Fibroblast of pulmonary artery (primary cell): ENCODE measurements around the gene PCDHGA6.
A peak's percentile ranks its signal among the peaks of the same experiment; 100 is the strongest.
"Not testable (repeated sequence)": the region's sequence is repeated elsewhere in the genome, so short reads cannot be mapped to it uniquely, and the experiment has no call there.

ENCODE experiments used
- DNase-seq: peaks from one replicate; pipeline ENCODE4 v3.0.0-alpha.2; 2010; ENCODE audit warnings: low read depth
- H3K4me3 ChIP-seq: replicated peaks from 2 replicates; pipeline ENCODE4 v1.5.1; 2011; ENCODE audit warnings: low read depth, mild to moderate bottlenecking, control low read depth, low read length, moderate library complexity
- TF ChIP-seq, protein P1 (sequence below): IDR thresholded peaks from 2 replicates; pipeline ENCODE4 v1.5.1; 2011; ENCODE audit warnings: mild to moderate bottlenecking, control low read depth, low read length, inconsistent platforms; ENCODE audit errors: missing control alignments

Gene PCDHGA6

DNA sequence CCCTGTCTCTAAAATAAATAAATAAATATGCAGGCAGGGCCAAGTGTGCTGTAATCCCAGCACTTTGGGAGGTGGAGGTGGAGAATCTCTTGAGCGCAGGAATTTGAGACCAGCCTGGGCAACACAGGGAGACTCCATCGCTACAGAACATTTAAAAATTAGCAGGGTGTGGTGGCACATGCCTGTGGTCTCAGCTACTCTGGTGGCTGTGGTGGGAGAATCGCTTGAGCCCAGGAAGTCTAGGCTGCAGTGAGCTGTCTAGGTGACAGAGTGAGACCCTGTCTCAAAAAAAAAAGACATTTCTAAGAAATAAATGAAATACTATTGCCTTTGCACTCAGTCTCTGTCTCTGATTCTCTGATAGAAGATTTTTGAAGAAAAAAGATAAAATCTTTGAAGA is 37.9 kb downstream of the PCDHGA6 start:
- DNase-seq, result no peak
- TF ChIP-seq, protein P1, sequence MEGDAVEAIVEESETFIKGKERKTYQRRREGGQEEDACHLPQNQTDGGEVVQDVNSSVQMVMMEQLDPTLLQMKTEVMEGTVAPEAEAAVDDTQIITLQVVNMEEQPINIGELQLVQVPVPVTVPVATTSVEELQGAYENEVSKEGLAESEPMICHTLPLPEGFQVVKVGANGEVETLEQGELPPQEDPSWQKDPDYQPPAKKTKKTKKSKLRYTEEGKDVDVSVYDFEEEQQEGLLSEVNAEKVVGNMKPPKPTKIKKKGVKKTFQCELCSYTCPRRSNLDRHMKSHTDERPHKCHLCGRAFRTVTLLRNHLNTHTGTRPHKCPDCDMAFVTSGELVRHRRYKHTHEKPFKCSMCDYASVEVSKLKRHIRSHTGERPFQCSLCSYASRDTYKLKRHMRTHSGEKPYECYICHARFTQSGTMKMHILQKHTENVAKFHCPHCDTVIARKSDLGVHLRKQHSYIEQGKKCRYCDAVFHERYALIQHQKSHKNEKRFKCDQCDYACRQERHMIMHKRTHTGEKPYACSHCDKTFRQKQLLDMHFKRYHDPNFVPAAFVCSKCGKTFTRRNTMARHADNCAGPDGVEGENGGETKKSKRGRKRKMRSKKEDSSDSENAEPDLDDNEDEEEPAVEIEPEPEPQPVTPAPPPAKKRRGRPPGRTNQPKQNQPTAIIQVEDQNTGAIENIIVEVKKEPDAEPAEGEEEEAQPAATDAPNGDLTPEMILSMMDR, result no peak
- H3K4me3 ChIP-seq, result no peak overlapping the region

DNA sequence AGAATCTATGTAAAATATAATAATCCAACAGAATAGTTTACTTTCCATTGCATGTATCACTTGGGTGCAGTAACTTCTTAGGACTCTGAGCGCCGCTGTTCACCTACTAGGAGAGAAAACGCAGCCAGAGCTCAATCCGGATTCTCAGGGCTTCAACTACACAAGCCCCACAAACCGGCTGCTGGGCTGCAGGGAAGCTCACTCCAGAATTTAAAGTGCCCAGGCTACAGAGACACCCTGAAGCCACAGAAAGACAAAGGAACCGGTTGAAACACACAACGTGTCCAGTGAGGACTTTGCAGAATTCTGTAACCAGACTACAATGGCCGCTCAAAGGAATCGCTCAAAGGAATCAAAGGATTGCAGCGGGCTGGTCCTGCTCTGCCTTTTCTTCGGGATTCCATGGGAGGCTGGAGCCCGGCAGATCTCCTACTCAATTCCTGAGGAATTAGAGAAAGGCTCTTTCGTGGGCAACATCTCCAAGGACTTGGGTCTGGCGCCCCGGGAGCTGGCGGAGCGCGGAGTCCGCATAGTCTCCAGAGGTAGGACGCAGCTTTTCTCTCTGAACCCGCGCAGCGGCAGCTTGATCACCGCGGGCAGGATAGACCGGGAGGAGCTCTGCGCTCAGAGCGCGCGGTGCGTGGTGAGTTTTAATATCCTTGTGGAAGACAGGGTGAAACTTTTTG is 39.3 kb downstream of the PCDHGA6 start, which contains the start of gene PCDHGA10:
Gene PCDHGA10, plus strand, starts transcription at position 134 of the 686 bp plus-strand sequence. Its CDS starts 189 bp downstream, at position 323.
- DNase-seq, result peak; percentile 84
- TF ChIP-seq, protein P1, result peak; percentile 75
- peak within 1 kb of the TSS; percentile 58 for H3K4me3 ChIP-seq

DNA sequence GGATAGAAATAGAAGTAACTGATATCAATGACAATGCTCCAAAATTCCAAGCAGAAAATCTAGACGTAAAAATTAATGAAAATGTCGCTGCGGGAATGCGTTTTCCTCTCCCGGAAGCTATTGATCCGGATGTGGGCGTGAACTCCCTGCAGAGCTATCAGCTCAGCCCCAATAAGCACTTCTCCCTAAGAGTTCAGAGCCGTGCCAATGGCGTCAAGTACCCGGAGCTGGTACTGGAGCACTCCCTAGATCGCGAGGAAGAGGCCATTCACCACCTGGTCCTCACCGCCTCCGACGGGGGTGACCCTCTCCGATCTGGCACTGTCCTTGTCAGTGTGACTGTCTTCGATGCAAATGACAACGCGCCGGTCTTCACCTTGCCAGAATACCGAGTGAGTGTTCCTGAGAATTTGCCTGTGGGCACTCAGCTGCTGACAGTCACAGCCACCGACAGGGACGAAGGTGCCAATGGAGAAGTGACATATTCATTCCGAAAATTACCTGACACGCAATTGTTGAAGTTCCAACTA is 39.9 kb downstream of the PCDHGA6 start:
- TF ChIP-seq, protein P1, result no peak
- no peak for DNase-seq
- H3K4me3 ChIP-seq, result peak overlapping the region; percentile 58

DNA sequence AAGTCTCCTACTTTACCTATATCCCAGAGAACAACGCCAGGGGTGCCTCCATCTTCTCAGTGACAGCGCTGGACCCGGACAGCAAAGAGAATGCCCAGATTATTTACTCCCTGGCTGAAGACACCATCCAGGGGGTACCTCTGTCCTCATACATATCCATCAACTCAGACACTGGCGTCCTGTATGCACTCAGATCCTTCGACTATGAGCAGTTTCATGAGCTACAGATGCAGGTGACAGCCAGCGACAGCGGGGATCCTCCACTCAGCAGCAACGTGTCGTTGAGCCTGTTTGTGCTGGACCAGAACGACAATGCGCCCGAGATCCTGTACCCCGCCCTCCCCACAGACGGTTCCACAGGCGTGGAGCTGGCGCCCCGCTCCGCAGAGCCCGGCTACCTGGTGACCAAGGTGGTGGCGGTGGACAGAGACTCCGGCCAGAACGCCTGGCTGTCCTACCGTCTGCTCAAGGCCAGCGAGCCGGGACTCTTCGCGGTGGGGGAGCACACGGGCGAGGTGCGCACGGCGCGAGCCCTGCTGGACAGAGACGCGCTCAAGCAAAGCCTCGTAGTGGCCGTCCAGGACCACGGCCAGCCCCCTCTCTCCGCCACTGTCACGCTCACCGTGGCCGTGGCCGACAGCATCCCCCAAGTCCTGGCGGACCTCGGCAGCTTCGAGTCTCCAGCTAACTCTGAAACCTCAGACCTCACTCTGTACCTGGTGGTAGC is 41.0 kb downstream of the PCDHGA6 start:
- not testable (repeated sequence) for H3K4me3 ChIP-seq, DNase-seq

DNA sequence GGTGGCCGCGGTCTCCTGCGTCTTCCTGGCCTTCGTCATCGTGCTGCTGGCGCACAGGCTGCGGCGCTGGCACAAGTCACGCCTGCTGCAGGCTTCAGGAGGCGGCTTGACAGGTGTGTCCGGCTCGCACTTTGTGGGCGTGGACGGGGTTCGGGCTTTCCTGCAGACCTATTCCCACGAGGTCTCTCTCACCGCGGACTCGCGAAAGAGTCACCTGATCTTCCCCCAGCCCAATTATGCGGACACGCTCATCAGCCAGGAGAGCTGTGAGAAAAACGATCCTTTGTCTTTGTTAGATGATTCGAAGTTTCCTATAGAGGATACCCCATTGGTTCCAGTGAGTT is 41.6 kb downstream of the PCDHGA6 start:
- not testable (repeated sequence) for H3K4me3 ChIP-seq, DNase-seq

DNA sequence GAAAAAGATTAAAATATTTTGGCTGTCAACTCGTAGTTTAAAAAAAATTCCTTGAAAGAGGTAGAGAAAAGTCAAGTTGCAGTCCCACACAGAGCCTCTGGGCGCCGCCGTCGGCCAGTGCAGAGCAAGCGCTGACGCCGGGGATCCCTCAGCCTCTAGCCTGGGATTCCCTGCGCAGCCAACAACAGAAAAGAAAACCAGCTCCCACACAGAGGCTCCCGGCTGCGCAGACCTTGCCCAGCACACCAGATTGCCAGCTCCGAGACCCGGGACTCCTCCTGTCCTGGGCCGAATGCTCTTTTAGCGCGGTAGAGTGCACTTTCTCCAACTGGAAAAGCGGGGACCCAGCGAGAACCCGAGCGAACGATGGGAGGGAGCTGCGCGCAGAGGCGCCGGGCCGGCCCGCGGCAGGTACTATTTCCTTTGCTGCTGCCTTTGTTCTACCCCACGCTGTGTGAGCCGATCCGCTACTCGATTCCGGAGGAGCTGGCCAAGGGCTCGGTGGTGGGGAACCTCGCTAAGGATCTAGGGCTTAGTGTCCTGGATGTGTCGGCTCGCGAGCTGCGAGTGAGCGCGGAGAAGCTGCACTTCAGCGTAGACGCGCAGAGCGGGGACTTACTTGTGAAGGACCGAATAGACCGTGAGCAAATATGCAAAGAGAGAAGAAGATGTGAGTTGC is 43.9 kb downstream of the PCDHGA6 start, which contains the start of gene PCDHGB7:
Gene PCDHGB7, plus strand, starts transcription at position 184 of the 679 bp plus-strand sequence. Its CDS starts 183 bp downstream, at position 367.
- peak; percentile 91 for DNase-seq
- H3K4me3 ChIP-seq, result peak within 1 kb of the TSS; percentile 55
- TF ChIP-seq, protein P1, result peak; percentile 81

DNA sequence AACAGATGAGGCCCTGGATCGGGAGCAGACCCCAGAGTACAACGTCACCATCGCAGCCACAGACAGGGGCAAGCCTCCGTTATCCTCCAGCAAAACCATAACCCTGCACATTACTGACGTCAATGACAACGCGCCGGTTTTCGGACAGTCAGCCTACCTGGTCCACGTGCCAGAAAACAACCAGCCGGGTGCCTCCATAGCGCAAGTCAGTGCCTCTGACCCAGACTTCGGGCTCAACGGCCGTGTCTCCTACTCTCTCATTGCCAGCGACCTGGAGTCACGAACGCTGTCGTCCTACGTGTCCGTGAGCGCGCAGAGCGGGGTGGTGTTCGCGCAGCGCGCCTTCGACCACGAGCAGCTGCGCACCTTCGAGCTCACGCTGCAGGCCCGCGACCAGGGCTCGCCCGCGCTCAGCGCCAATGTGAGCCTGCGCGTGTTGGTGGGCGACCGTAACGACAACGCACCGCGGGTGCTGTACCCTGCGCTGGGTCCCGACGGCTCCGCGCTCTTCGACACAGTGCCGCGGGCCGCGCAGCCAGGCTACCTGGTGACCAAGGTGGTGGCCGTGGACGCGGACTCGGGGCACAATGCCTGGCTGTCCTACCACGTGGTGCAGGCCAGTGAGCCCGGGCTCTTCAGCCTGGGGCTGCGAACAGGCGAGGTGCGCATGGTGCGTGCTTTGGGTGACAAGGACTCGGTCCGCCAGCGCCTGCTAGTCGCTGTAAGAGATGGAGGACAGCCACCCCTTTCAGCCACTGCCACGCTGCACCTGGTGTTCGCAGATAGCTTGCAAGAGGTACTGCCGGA is 45.6 kb downstream of the PCDHGA6 start:
- TF ChIP-seq, protein P1, result no peak
- no peak for DNase-seq
- no peak overlapping the region for H3K4me3 ChIP-seq
